Body of pancreas (tissue), 4 donors: ENCODE results near the gene SLC22A5. TPM values are rescaled to one million over a fixed set of nuclear protein-coding genes. Genes with fewer than 3 reads are reported as not detected.

Experiments
- ATAC-seq: fragments of 150-250 bp; one replicate; pipeline ENCODE4 v1.9.1; 2016
- DNase-seq, 4 donors: peaks; one replicate each; pipeline ENCODE4 v3.0.0-alpha.2; 2019
- H3K27ac ChIP-seq, 4 donors: fragments of 200-600 bp; sonication (generic); 1 replicate in 3 of 4; 2 replicates in 1 of 4; pipeline versions ENCODE4 v1.5.1 to v1.6.1; 2016 to 2019; ENCODE audit warnings: mild to moderate bottlenecking in 1 of 4, mixed read lengths in 1 of 4, moderate library complexity in 1 of 4
- H3K27me3 ChIP-seq, 2 donors: fragments of 200-600 bp; sonication (generic); one replicate each; pipeline ENCODE4 v1.6.0; 2016; ENCODE audit warnings: mild to moderate bottlenecking in 1 of 2
- H3K36me3 ChIP-seq, 2 donors: fragments of 200-600 bp; sonication (generic); replicated peaks in 1 of 2; 2 replicates each; pipeline ENCODE4 v1.5.1; 2016; ENCODE audit warnings: low read depth in 2 of 2; ENCODE audit not compliant: insufficient read depth in 1 of 2
- H3K4me1 ChIP-seq: fragments of 200-600 bp; sonication (generic); one replicate; pipeline ENCODE4 v1.6.0; 2016
- H3K4me3 ChIP-seq, 2 donors: fragments of 200-600 bp; sonication (generic); 1 replicate in 1 of 2; 2 replicates in 1 of 2; pipeline ENCODE4 v1.5.1; 2016 to 2019
- H3K9me3 ChIP-seq, 3 donors: fragments of 200-600 bp; sonication (generic); 1 replicate in 2 of 3; 2 replicates in 1 of 3; pipeline ENCODE4 v1.5.1; 2016
- POLR2A ChIP-seq, 3 donors: fragments of 450-650 bp; IDR thresholded peaks; one replicate each; pipeline ENCODE4 v1.6.1; 2016; ENCODE audit warnings: antibody characterized with exemption in 3 of 3, mild to moderate bottlenecking in 2 of 3
- WGBS, 2 donors: methylation state at CpG; one replicate each; pipeline ENCODE4 v1.1.5; 2017; 5-methylcytosine and 5-hydroxymethylcytosine counted together
- intact Hi-C: fragments of 100-400 bp; cut with DNase I; formaldehyde crosslinking; loops from one replicate; pipeline ENCODE4 v1.15.1; 2023
- total RNA-seq, 2 donors: library from RNA; depleted of rRNA; stranded (reverse); fragments of >200 nt; gene quantifications; one replicate each; pipeline ENCODE4 v1.1.0, GENCODE V29; 2016
- TF ChIP-seq, protein P1 (sequence below), 7 experiments: fragments of 450-650 bp in 4 of 7; fragments of 200-600 bp in 3 of 7; sonication (generic) in 3 of 7; IDR thresholded peaks; one replicate each; pipeline ENCODE4 v1.5.1; 2016 to 2019; ENCODE audit warnings: antibody characterized with exemption in 7 of 7

Gene SLC22A5
- total RNA-seq, 2 donors from 2014 or later: 21.3 to 30.3 TPM

DNA sequence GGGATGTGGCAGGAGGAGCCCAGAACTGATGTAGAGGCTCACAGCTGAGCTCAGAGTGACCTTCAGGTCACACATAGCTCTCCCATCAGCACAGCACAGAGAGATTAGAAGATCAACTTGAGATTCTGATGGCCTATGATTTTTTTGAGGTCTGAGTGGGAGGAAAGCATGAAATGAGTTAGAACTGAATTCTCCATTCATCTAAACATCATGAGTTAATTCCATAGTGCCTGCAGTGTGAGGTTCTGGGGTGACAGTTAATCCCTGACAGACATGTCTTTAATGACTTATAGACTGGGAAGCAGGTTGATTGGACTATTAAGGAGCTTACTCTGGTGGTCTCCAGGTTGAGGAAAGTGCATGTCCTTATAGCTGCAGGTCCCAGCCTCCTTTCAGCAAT is 22.4 kb downstream of the SLC22A5 start:
- ATAC-seq: no peak
- Histone ChIP-seq H3K4me3 (no peak overlapping the region), H3K27me3 (no peaks in the 10 kb centered on the region), H3K4me1 (peaks cover 25% of the 10 kb centered on the region), H3K36me3 (peaks cover 0 to 17% of the 10 kb centered on the region in 2 donors), H3K9me3 (no peaks in the 10 kb centered on the region), H3K27ac (no peak overlapping the region)
- intact Hi-C loops: no loop called here
- TF ChIP-seq POLR2A (IDR thresholded peaks at IDR 0.05): no peak
- TF ChIP-seq, protein P1, sequence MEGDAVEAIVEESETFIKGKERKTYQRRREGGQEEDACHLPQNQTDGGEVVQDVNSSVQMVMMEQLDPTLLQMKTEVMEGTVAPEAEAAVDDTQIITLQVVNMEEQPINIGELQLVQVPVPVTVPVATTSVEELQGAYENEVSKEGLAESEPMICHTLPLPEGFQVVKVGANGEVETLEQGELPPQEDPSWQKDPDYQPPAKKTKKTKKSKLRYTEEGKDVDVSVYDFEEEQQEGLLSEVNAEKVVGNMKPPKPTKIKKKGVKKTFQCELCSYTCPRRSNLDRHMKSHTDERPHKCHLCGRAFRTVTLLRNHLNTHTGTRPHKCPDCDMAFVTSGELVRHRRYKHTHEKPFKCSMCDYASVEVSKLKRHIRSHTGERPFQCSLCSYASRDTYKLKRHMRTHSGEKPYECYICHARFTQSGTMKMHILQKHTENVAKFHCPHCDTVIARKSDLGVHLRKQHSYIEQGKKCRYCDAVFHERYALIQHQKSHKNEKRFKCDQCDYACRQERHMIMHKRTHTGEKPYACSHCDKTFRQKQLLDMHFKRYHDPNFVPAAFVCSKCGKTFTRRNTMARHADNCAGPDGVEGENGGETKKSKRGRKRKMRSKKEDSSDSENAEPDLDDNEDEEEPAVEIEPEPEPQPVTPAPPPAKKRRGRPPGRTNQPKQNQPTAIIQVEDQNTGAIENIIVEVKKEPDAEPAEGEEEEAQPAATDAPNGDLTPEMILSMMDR (IDR thresholded peaks at IDR 0.05): no peak
- no peak for DNase-seq

DNA sequence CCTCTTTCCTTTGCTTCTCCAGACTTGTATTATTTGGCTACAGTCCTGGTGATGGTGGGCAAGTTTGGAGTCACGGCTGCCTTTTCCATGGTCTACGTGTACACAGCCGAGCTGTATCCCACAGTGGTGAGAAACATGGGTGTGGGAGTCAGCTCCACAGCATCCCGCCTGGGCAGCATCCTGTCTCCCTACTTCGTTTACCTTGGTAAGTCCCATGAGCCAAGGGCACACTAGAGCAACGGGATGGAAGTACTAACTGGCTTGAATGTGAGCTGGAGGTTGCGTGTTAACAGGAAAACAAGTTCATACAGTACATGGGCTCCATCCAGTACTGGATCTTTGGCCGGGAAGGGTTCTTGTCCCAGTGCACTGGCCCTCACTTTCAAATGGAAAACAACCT is 22.9 kb downstream of the SLC22A5 start:
- 82 to 89% methylated on average over 8 of the region's 8 CpGs for WGBS, 2 donors
- intact Hi-C loops: no loop called here
- no peak overlapping the region for H3K27ac ChIP-seq
- H3K27me3 ChIP-seq: no peaks in the 10 kb centered on the region
- H3K4me1 ChIP-seq: peaks cover 19% of the 10 kb centered on the region
- H3K36me3 ChIP-seq: peaks cover 0 to 17% of the 10 kb centered on the region in 2 donors
- no peak for DNase-seq
- H3K4me3 ChIP-seq: no peak overlapping the region
- H3K9me3 ChIP-seq: no peaks in the 10 kb centered on the region
- no peak for ATAC-seq
- no peak for TF ChIP-seq POLR2A (IDR thresholded peaks at IDR 0.05)
- TF ChIP-seq, protein P1 (IDR thresholded peaks at IDR 0.05): no peak

DNA sequence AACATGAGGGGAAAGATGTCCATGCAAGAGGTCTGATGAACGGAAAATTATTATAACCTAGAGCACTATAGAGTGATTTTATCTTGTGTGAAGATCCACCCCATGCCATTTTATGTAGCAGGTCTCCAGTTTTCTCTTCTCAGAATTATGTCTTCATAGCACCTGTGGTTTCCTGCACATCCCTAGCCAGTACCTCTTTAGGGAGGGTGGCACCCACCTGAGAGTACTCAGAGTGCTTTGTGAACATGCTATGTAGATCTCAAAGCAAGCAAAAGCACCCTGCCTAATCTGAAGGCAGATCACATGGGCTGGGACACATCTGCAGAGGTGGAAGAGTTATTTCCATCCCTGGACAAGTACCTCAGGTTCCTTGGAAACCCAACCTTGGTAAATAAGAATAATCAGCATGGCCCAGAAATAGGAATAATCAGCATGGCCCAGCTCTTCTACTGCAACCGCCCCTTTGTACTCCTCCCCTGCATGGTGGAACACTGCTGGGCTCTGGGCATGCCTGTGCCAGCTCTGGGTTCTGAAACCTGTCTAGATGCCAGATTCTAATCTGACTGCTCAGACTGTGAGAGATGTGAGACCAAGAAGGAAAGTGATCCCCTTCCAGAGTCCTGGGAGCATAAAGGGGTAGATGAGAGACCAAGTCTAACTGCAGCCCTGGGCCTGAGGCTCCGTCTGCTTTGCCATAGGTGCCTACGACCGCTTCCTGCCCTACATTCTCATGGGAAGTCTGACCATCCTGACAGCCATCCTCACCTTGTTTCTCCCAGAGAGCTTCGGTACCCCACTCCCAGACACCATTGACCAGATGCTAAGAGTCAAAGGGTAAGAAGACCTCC is 23.7 kb downstream of the SLC22A5 start:
- DNase-seq: no peak
- intact Hi-C loops: no loop called here
- Histone ChIP-seq H3K27ac (no peak overlapping the region), H3K27me3 (no peaks in the 10 kb centered on the region), H3K4me3 (no peak overlapping the region), H3K9me3 (no peaks in the 10 kb centered on the region), H3K36me3 (peaks cover 0 to 17% of the 10 kb centered on the region in 2 donors), H3K4me1 (peaks cover 11% of the 10 kb centered on the region)
- 89 to 97% methylated on average over 5 to 6 of the region's 6 CpGs for WGBS, 2 donors
- TF ChIP-seq, protein P1 (IDR thresholded peaks at IDR 0.05): no peak
- no peak for TF ChIP-seq POLR2A (IDR thresholded peaks at IDR 0.05)
- no peak for ATAC-seq

GRCh38 chr5:132394667-132395259 is 25.3 kb downstream of the SLC22A5 start:
- Histone ChIP-seq H3K27ac (no peak overlapping the region), H3K36me3 (peaks cover 0 to 17% of the 10 kb centered on the region in 2 donors), H3K9me3 (no peaks in the 10 kb centered on the region), H3K4me1 (no peaks in the 10 kb centered on the region), H3K4me3 (no peak overlapping the region), H3K27me3 (no peaks in the 10 kb centered on the region)
- no peak for ATAC-seq
- TF ChIP-seq, protein P1 (IDR thresholded peaks at IDR 0.05): no peak
- TF ChIP-seq POLR2A (IDR thresholded peaks at IDR 0.05): no peak
- WGBS, 2 donors: 74 to 75% methylated on average over 4 of the region's 4 CpGs
- intact Hi-C loops: no loop called here
- no peak for DNase-seq
